Measurements from ENCODE around the gene COL5A2.

- TF ChIP-seq CTCF (IDR thresholded peaks at IDR 0.05; ENCODE audit: insufficient read depth, low read length, poor library complexity, severe bottlenecking) (no peak), EZH2phosphoT487 (conservative IDR thresholded peaks at IDR 0.05; ENCODE audit: low read length) (no peak)
Observed at GRCh38 chr2:189097934-189098333, 81.6 kb downstream of the COL5A2 start.
